Mucosa of stomach (tissue), 1 donor: Measurements from ENCODE around the gene SLC5A9.

ENCODE experiments used
- H3K27me3 ChIP-seq: one replicate; pipeline ENCODE4 v1.7.0; 2013; ENCODE audit warnings: mild to moderate bottlenecking, low read length; ENCODE audit not compliant: control insufficient read depth, insufficient read depth
- H3K36me3 ChIP-seq: one replicate; pipeline ENCODE4 v1.7.0; 2013; ENCODE audit warnings: low read length; ENCODE audit not compliant: control insufficient read depth, insufficient read depth
- H3K4me1 ChIP-seq: one replicate; pipeline ENCODE4 v1.7.0; 2013; ENCODE audit warnings: mild to moderate bottlenecking, low read length; ENCODE audit not compliant: control insufficient read depth, insufficient read depth
- H3K4me3 ChIP-seq: one replicate; pipeline ENCODE4 v1.7.0; 2013; ENCODE audit warnings: low read length
- H3K9ac ChIP-seq: one replicate; pipeline ENCODE4 v1.7.0; 2013; ENCODE audit warnings: mild to moderate bottlenecking, low read length, moderate library complexity
- H3K9me3 ChIP-seq: one replicate; pipeline ENCODE4 v1.7.0; 2013; ENCODE audit warnings: mild to moderate bottlenecking, low read length, moderate library complexity; ENCODE audit not compliant: control insufficient read depth
- donor health status: Pancreatic carcinoma.

SLC5A9 gene

DNA sequence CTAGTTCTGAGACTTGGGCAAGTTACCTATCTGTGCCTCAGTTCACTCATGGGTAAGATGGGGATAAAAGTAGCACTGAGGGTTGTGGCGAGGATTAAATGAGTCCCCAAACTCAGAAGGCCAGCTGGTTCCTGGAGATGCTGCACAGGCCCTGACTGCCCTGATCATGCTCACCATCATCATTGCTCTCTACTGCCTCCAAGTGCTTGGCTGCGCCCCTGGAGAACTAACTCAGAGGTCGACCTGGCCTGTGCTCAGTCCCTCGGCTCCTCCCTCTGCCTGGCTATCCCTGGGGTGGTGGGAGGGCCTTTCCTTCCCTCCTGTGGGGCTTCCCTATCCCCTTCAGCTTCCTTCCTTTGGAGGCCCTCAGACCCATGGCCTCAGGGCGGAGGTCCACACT, 5.6 kb downstream of the SLC5A9 start:
- H3K36me3 ChIP-seq: no peaks in the 10 kb centered on the region
- H3K4me3 ChIP-seq: no peak overlapping the region
- H3K4me1 ChIP-seq: peaks cover 5% of the 10 kb centered on the region
- H3K9ac ChIP-seq: no peak overlapping the region
- no peaks in the 10 kb centered on the region for H3K9me3 ChIP-seq
- no peaks in the 10 kb centered on the region for H3K27me3 ChIP-seq

DNA sequence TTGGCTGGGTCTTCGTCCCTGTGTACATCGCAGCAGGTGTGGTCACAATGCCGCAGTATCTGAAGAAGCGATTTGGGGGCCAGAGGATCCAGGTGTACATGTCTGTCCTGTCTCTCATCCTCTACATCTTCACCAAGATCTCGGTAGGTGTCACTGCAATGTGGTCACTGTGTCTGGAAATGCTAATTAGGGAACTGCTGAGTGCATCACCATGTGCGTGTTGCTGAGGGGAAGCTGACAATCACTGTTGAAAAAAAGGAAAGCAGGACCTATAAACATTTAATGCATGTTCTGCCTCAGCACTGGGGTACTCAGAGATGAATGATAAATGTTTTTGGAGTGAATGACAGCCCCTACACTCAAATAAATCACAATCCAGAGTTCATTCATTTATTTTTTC, 6.8 kb downstream of the SLC5A9 start:
- no peak overlapping the region for H3K4me3 ChIP-seq
- no peaks in the 10 kb centered on the region for H3K4me1 ChIP-seq
- H3K9me3 ChIP-seq: no peaks in the 10 kb centered on the region
- no peaks in the 10 kb centered on the region for H3K36me3 ChIP-seq
- H3K9ac ChIP-seq: no peak overlapping the region
- no peaks in the 10 kb centered on the region for H3K27me3 ChIP-seq

DNA sequence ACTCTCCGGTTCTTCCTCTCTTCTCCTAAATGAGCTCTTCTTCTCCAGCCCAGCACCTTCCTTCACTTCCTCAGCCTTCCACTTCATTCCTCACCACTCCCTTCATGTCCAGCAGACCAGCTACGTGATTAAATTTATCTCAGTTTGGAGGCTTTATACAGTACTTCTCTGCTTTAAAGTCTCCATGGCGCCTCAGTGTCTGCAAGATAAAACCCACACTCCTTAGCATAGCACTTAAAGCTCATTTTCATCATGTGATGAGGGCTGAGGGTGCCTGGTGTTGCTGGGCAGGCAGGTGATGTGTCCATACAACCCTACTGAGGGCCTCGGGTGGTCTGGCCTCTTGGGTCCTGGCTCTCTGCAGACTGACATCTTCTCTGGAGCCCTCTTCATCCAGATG, 7.7 kb downstream of the SLC5A9 start:
- Histone ChIP-seq H3K27me3 (no peaks in the 10 kb centered on the region), H3K9me3 (no peaks in the 10 kb centered on the region), H3K4me3 (no peak overlapping the region), H3K4me1 (no peaks in the 10 kb centered on the region), H3K36me3 (no peaks in the 10 kb centered on the region), H3K9ac (no peak overlapping the region)

DNA sequence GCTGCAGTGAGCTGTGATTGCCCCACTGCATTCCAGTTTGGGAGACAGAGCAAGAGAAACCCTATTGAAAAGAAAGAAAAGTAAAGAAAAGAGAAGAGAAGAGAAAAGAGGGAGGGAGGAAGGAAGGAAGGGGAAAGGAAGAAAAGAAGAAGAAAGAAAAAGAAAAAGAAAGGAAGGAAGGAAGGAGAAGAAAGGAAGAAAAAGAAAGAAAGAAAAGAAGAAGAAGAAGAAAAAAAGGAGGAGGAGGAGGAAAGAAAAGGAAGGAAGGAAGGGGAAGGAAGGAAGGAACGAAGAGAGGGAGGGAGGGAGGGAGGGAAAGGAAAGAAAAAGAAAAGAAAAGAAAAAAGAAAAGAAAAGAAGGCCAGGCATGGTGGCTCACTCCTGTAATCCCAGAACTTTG, 10.2 kb downstream of the SLC5A9 start:
- H3K9me3 ChIP-seq: no peaks in the 10 kb centered on the region
- H3K9ac ChIP-seq: no peak overlapping the region
- no peaks in the 10 kb centered on the region for H3K4me1 ChIP-seq
- no peak overlapping the region for H3K4me3 ChIP-seq
- no peaks in the 10 kb centered on the region for H3K27me3 ChIP-seq
- H3K36me3 ChIP-seq: no peaks in the 10 kb centered on the region

DNA sequence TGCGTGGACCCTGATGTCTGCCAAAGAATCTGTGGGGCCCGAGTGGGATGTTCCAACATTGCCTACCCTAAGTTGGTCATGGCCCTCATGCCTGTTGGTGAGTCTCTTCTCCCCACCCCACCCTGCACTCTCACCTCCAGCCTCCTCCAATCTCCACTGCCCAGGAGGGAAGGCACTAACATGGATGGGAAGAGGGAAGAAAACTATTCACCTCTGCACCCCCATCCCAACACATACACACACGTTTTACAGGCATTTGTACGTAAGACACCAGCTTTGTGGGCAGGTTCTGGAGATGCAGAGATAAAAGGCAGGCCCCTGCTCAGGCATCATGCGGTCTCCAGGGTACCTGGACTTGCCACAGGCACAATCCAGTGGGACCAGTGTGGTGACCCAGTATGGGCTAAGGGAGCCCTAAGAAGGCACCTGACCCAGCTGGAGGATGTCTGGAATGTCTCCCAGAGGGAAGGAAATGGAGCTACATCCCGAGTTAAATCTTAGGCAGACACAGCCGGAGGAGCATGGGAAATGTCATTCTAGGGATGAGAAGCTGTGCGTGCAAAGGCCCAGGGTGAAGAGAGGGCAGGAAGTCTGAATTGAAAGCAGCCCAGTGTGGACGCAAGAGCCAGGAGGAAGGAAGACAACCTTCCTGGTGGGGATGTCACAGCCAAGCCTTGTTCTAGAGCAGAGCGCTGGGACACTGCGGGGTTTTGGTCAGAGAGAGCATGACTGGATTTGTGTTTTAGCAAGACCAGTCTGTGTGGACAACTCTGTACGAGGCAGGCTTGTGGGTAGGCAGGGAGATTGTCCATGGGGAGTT, 11.4 kb downstream of the SLC5A9 start:
- Histone ChIP-seq H3K4me3 (no peak overlapping the region), H3K4me1 (no peaks in the 10 kb centered on the region), H3K9ac (no peak overlapping the region), H3K27me3 (no peaks in the 10 kb centered on the region), H3K36me3 (no peaks in the 10 kb centered on the region), H3K9me3 (no peaks in the 10 kb centered on the region)

DNA sequence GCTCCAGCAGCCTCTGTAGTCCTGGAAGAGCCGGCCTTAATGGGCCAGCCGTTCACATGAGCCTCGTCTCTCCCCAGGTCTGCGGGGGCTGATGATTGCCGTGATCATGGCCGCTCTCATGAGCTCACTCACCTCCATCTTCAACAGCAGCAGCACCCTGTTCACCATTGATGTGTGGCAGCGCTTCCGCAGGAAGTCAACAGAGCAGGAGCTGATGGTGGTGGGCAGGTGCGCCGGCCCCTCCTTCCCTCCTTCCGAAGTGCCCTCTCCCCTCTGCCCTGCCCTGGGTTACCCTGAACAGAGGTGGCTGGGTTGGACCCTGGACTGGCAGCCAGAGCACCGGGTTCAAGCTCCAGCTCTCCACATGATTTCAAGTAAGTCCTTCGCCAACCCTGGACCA, 13.1 kb downstream of the SLC5A9 start:
- H3K4me1 ChIP-seq: no peaks in the 10 kb centered on the region
- no peak overlapping the region for H3K4me3 ChIP-seq
- H3K27me3 ChIP-seq: no peaks in the 10 kb centered on the region
- H3K36me3 ChIP-seq: no peaks in the 10 kb centered on the region
- H3K9ac ChIP-seq: no peak overlapping the region
- H3K9me3 ChIP-seq: no peaks in the 10 kb centered on the region

DNA sequence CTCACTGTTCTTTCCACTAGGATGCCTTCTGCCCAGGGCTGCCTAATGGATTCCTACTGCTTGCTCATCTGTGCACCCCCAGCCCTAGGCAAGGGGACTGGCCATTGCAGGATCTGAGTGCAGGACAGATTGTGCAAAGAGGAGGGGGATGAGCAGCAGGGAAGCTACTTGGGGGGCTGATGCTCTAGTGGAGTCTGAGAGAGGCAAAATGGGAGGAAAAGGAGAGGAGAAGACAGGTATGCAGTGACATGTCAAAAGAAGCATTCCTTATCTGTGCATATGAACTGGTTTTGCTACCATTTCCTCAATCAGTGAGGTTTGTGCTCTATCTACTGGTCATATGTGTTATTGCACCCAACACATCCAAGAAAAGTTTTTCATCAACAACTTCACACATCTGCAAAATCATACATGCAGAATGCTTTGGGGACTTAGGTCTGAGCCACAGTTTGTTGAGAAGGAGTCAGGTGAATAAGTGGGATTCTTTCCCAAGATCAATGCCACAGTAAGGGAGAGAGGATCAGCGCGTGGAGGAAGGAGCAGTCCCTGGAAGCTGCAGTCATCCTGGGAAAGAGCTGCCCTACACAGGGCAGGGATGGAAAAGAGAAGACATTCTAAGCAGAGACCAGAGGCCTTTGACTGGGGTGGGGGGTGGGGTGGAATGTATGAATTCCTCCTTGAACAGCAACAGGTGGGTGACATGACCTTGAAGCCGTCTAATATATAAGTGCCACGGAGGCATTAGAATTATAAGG, 14.4 kb downstream of the SLC5A9 start:
- no peaks in the 10 kb centered on the region for H3K36me3 ChIP-seq
- no peak overlapping the region for H3K4me3 ChIP-seq
- no peak overlapping the region for H3K9ac ChIP-seq
- H3K4me1 ChIP-seq: no peaks in the 10 kb centered on the region
- no peaks in the 10 kb centered on the region for H3K27me3 ChIP-seq
- H3K9me3 ChIP-seq: no peaks in the 10 kb centered on the region

DNA sequence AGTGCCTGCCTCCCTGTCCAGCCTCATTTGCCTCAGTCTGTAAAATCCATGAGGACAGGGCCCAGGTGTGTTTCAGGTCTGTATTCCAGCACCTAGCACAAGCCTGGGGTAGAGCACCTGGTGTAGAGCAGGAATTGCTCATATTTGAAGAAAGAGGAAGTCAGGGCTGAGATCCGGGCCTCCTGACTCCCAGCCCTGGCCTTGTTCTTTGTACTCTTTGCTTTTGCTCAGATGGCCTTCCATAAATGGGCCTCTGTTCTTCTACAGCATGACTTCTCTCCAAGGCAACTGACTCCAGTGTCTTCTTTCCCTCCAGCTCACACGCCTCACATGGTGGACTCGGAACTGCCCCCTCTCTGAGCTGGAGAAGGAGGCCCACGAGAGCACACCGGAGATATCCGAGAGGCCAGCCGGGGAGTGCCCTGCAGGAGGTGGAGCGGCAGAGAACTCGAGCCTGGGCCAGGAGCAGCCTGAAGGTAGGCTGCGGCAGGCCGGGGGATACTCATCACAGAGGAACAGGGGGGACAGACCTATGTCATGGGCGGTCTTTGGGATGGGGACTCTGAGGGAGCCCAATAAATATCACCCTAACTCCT, 19.7 kb downstream of the SLC5A9 start:
- Histone ChIP-seq H3K36me3 (no peaks in the 10 kb centered on the region), H3K9ac (no peak overlapping the region), H3K4me1 (peaks cover 8% of the 10 kb centered on the region), H3K27me3 (no peaks in the 10 kb centered on the region), H3K4me3 (no peak overlapping the region), H3K9me3 (no peaks in the 10 kb centered on the region)

DNA sequence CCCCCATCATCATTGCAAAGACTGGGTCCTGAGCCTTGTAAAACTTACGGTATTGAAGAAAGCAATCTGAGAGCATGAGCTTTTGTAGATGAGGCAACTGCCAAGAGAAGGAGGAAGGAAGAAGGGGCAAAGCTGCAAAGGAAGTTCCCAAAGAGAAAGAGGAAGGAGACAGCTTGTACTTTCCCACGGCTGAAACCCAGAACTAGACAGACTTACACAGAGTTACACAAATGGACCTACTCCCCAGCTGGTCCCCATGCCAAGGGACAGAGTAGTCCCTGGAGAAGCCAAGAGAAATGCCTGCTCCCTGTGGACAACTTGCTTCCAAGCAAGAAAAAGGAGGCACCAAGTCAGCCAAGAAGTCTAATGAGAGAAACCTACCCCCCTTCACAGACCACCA, 22.6 kb downstream of the SLC5A9 start:
- no peaks in the 10 kb centered on the region for H3K27me3 ChIP-seq
- H3K36me3 ChIP-seq: no peaks in the 10 kb centered on the region
- H3K4me3 ChIP-seq: no peak overlapping the region
- H3K4me1 ChIP-seq: peaks cover 13% of the 10 kb centered on the region
- no peaks in the 10 kb centered on the region for H3K9me3 ChIP-seq
- H3K9ac ChIP-seq: no peak overlapping the region

DNA sequence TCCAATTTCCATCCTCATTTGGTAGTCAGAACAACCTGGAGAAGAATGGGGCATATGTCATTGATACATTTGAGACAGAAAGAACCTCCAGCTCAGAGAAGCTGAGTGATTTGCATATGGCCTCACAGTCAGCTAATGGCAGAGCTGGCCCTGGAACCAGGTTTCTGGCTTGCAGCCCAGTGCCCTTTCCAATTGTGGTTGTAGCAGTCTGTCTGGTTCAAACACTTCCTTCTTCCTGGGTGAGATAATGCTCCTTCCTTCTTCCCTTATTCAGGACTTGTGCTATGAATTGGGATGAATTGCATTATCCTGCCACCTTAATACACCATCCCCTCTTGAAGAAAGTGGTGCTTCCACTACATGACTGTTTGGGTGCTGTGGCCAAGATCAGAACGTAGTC, 24.2 kb downstream of the SLC5A9 start:
- H3K9ac ChIP-seq: no peak overlapping the region
- H3K36me3 ChIP-seq: no peaks in the 10 kb centered on the region
- H3K4me3 ChIP-seq: no peak overlapping the region

DNA sequence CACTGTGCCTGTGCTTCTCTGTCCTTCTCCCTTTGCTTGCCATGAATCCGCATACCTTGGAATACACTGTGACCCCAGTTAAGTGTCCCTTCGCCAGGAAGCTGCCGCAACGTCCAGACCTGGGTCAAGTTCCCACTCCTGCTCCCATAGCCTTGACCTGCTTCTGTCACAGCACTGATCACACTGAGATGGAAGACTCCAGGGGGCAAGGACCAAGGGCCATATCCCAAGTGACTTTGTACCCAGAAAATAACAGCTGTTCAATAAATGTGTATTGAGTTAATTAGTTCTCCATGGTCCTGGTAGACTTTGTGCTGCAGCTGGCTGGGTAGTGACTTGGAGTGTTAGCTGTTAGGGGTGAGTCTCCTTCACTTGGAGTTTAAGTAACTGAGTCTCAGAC, 25.8 kb downstream of the SLC5A9 start:
- Histone ChIP-seq H3K27me3 (no peaks in the 10 kb centered on the region), H3K4me3 (no peak overlapping the region), H3K9ac (no peak overlapping the region), H3K4me1 (peaks cover 21% of the 10 kb centered on the region), H3K36me3 (no peaks in the 10 kb centered on the region), H3K9me3 (no peaks in the 10 kb centered on the region)

More for the DNA sequence above, 24.2 kb downstream of the SLC5A9 start:
- Histone ChIP-seq H3K4me1 (peaks cover 21% of the 10 kb centered on the region), H3K27me3 (no peaks in the 10 kb centered on the region), H3K9me3 (no peaks in the 10 kb centered on the region)

DNA sequence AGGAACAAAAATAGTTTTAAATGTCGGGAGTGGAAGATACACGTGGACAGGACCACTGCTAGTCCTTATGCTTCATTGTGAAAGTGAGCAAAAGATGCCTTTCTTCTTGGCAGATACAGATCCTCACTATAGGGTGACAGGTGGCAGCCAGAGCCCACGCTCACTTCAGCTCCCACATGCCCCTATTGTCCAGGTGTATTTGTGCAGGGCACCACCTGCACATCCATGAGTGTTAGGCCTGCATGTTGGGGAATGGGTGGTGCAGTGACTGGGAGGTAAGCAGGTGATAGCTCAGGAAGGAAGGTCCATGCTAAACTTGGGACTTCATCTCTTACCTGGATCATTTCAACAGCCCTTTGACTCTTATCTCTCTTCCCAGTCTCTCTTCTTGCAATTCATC, 27.4 kb downstream of the SLC5A9 start:
- H3K4me3 ChIP-seq: no peak overlapping the region
- no peaks in the 10 kb centered on the region for H3K9me3 ChIP-seq
- no peak overlapping the region for H3K9ac ChIP-seq
- H3K27me3 ChIP-seq: no peaks in the 10 kb centered on the region
- peaks cover 21% of the 10 kb centered on the region for H3K4me1 ChIP-seq
- no peaks in the 10 kb centered on the region for H3K36me3 ChIP-seq
